Trophoblast cell (in vitro differentiated cells and primary cell): ENCODE results near the gene CYP2R1.

ENCODE experiments used
- DNase-seq, 2 donors: peaks; one replicate each; pipeline ENCODE4 v3.0.0-alpha.2; 2016
- H2AFZ ChIP-seq: 2 replicates; pipeline ENCODE4 v1.6.1; 2013; ENCODE audit warnings: low read length, moderate library complexity, mild to moderate bottlenecking; ENCODE audit not compliant: insufficient read depth, poor library complexity
- H2AK5ac ChIP-seq: 2 replicates; pipeline ENCODE4 v1.6.1; 2013; ENCODE audit warnings: mild to moderate bottlenecking, low read length
- H2BK120ac ChIP-seq: 2 replicates; pipeline ENCODE4 v1.6.1; 2013; ENCODE audit warnings: low read length, mild to moderate bottlenecking, moderate library complexity; ENCODE audit not compliant: insufficient read depth, poor library complexity
- H2BK12ac ChIP-seq: 2 replicates; pipeline ENCODE4 v1.6.1; 2013; ENCODE audit warnings: mild to moderate bottlenecking, low read length, moderate library complexity
- H2BK5ac ChIP-seq: 2 replicates; pipeline ENCODE4 v1.6.1; 2013; ENCODE audit warnings: low read length, low read depth, moderate library complexity, mild to moderate bottlenecking; ENCODE audit not compliant: poor library complexity
- H3K14ac ChIP-seq: 2 replicates; pipeline ENCODE4 v1.6.1; 2013; ENCODE audit warnings: mild to moderate bottlenecking, low read length
- H3K18ac ChIP-seq: 2 replicates; pipeline ENCODE4 v1.6.1; 2013; ENCODE audit warnings: mild to moderate bottlenecking, low read length
- H3K23ac ChIP-seq: 2 replicates; pipeline ENCODE4 v1.6.1; 2013; ENCODE audit warnings: low read length
- H3K27ac ChIP-seq: 2 replicates; pipeline ENCODE4 v1.5.1; 2013; ENCODE audit warnings: low read depth, mild to moderate bottlenecking, inconsistent platforms, low read length, moderate library complexity
- H3K27me3 ChIP-seq: 2 replicates; pipeline ENCODE4 v1.6.1; 2013; ENCODE audit warnings: inconsistent platforms, mild to moderate bottlenecking, low read length, moderate library complexity; ENCODE audit not compliant: insufficient read depth
- H3K36me3 ChIP-seq, 2 experiments: 1 replicate in 1 of 2; 2 replicates in 1 of 2; pipeline ENCODE4 v1.6.1; 2013; ENCODE audit warnings: low read length in 2 of 2, mild to moderate bottlenecking in 2 of 2, moderate library complexity in 1 of 2; ENCODE audit not compliant: insufficient read depth in 2 of 2, control insufficient read depth in 1 of 2
- H3K4ac ChIP-seq: 2 replicates; pipeline ENCODE4 v1.6.1; 2013; ENCODE audit warnings: low read depth, mild to moderate bottlenecking, low read length, moderate library complexity
- H3K4me1 ChIP-seq, 2 experiments: 1 replicate in 1 of 2; 2 replicates in 1 of 2; pipeline ENCODE4 v1.6.1; 2013; ENCODE audit warnings: low read length in 2 of 2, mild to moderate bottlenecking in 2 of 2, moderate library complexity in 1 of 2; ENCODE audit not compliant: insufficient read depth in 2 of 2, control insufficient read depth in 1 of 2
- H3K4me2 ChIP-seq: 2 replicates; pipeline ENCODE4 v1.6.1; 2013; ENCODE audit warnings: inconsistent platforms, mild to moderate bottlenecking, low read length, moderate library complexity
- H3K4me3 ChIP-seq: 2 replicates; pipeline ENCODE4 v1.5.1; 2013; ENCODE audit warnings: mild to moderate bottlenecking, low read depth, low read length, inconsistent platforms
- H3K79me1 ChIP-seq: one replicate; pipeline ENCODE4 v1.6.1; 2013; ENCODE audit warnings: low read length
- H3K79me2 ChIP-seq: 2 replicates; pipeline ENCODE4 v1.6.1; 2013; ENCODE audit warnings: low read length, mild to moderate bottlenecking; ENCODE audit not compliant: control insufficient read depth, insufficient read depth, poor library complexity
- H3K9ac ChIP-seq: 2 replicates; pipeline ENCODE4 v1.6.1; 2013; ENCODE audit warnings: mild to moderate bottlenecking, low read length
- H3K9me3 ChIP-seq: 2 replicates; pipeline ENCODE4 v1.6.1; 2013; ENCODE audit warnings: low read depth, mild to moderate bottlenecking, control low read depth, inconsistent platforms, low read length; ENCODE audit not compliant: insufficient read depth
- H4K12ac ChIP-seq: 2 replicates; pipeline ENCODE4 v1.6.1; 2013; ENCODE audit warnings: low read depth, mild to moderate bottlenecking, low read length, moderate library complexity
- H4K8ac ChIP-seq: 2 replicates; pipeline ENCODE4 v1.6.1; 2013; ENCODE audit warnings: low read depth, mild to moderate bottlenecking, low read length, moderate library complexity
- H4K91ac ChIP-seq: one replicate; pipeline ENCODE4 v1.6.1; 2013; ENCODE audit warnings: low read depth, mild to moderate bottlenecking, low read length, moderate library complexity
- WGBS: extraction: QIAGEN DNeasy Blood & Tissue Kit; methylation state at CpG from one replicate; pipeline ENCODE4 v1.1.7; 2013; ENCODE audit warnings: missing lambda C conversion rate; ENCODE audit not compliant: insufficient read length, insufficient coverage; ENCODE audit errors: extremely low coverage; 5-methylcytosine and 5-hydroxymethylcytosine counted together

The CYP2R1 gene

GRCh38 chr11:14898355-14898754 is 6.3 kb upstream of the CYP2R1 start:
- Histone ChIP-seq H3K27me3 (no peaks in the 10 kb centered on the region), H3K36me3 (no peaks in the 10 kb centered on the region), H2BK5ac (no peak overlapping the region), H3K9me3 (no peaks in the 10 kb centered on the region), H3K18ac (no peak overlapping the region), H3K4me3 (no peak overlapping the region), H3K14ac (no peak overlapping the region), H3K79me2 (no peaks in the 10 kb centered on the region), H3K27ac (no peak overlapping the region), H3K4me1 (no peaks in the 10 kb centered on the region), H2BK120ac (no peak overlapping the region), H3K23ac (no peak overlapping the region), H3K4me2 (no peak overlapping the region), H3K4ac (no peak overlapping the region), H4K8ac (no peak overlapping the region), H4K12ac (no peak overlapping the region), H3K79me1 (no peaks in the 10 kb centered on the region), H4K91ac (no peak overlapping the region), H2AFZ (no peak overlapping the region), H3K9ac (no peak overlapping the region), H2AK5ac (no peak overlapping the region), H2BK12ac (no peak overlapping the region)
- DNase-seq, result no peak
- WGBS, result no CpG with 5 or more reads among the region's 3 CpGs

GRCh38 chr11:14894657-14895598 is 2.9 kb upstream of the CYP2R1 start:
- H3K4ac ChIP-seq, result no peak overlapping the region
- peak in 1 of 2 donors; percentile 31 for DNase-seq
- no peak overlapping the region for H2BK5ac ChIP-seq
- no peak overlapping the region for H3K9ac ChIP-seq
- no peak overlapping the region for H2AFZ ChIP-seq
- H4K12ac ChIP-seq, result no peak overlapping the region
- H2AK5ac ChIP-seq, result no peak overlapping the region
- peaks cover 0 to 3% of the 10 kb centered on the region in 2 experiments for H3K4me1 ChIP-seq
- H3K4me2 ChIP-seq, result no peak overlapping the region
- H3K27ac ChIP-seq, result no peak overlapping the region
- H2BK120ac ChIP-seq, result no peak overlapping the region
- no peak overlapping the region for H4K8ac ChIP-seq
- no peaks in the 10 kb centered on the region for H3K36me3 ChIP-seq
- WGBS, result no CpG with 5 or more reads among the region's 5 CpGs
- no peak overlapping the region for H3K18ac ChIP-seq
- H4K91ac ChIP-seq, result no peak overlapping the region
- H3K79me2 ChIP-seq, result no peaks in the 10 kb centered on the region
- no peak overlapping the region for H3K4me3 ChIP-seq
- H3K23ac ChIP-seq, result no peak overlapping the region
- H2BK12ac ChIP-seq, result no peak overlapping the region
- H3K79me1 ChIP-seq, result peaks cover 8% of the 10 kb centered on the region
- no peaks in the 10 kb centered on the region for H3K27me3 ChIP-seq
- H3K14ac ChIP-seq, result no peak overlapping the region
- H3K9me3 ChIP-seq, result no peaks in the 10 kb centered on the region

GRCh38 chr11:14892577-14892976 is 546 bp upstream of the CYP2R1 start:
- Histone ChIP-seq H2AFZ (no peak overlapping the region), H3K18ac (no peak overlapping the region), H3K4me1 (peaks cover 0 to 3% of the 10 kb centered on the region in 2 experiments), H3K9ac (no peak overlapping the region), H2BK5ac (no peak overlapping the region), H3K27ac (no peak overlapping the region), H2BK12ac (no peak overlapping the region), H3K14ac (no peak overlapping the region), H4K8ac (peak overlapping the region; percentile 22), H2AK5ac (no peak overlapping the region), H3K9me3 (no peaks in the 10 kb centered on the region), H3K36me3 (no peaks in the 10 kb centered on the region), H3K4me3 (no peak overlapping the region), H3K79me1 (peaks cover 8% of the 10 kb centered on the region), H3K27me3 (no peaks in the 10 kb centered on the region), H2BK120ac (no peak overlapping the region), H3K23ac (no peak overlapping the region), H4K12ac (no peak overlapping the region), H4K91ac (no peak overlapping the region), H3K4ac (no peak overlapping the region), H3K79me2 (no peaks in the 10 kb centered on the region), H3K4me2 (peak overlapping the region; percentile 95)
- WGBS, result no CpG with 5 or more reads among the region's 2 CpGs
- DNase-seq, result no peak

- H3K4ac ChIP-seq, result no peak overlapping the region
- no peak overlapping the region for H2AK5ac ChIP-seq
- peaks cover 0 to 3% of the 10 kb centered on the region in 2 experiments for H3K4me1 ChIP-seq
- H3K27ac ChIP-seq, result peak overlapping the region; percentile 41
- H3K9ac ChIP-seq, result peak overlapping the region; percentile 51
- peak overlapping the region; percentile 75 for H3K4me3 ChIP-seq
- DNase-seq, result peak; percentile 75 to 82
- H3K4me2 ChIP-seq, result peak overlapping the region; percentile 95
- no peaks in the 10 kb centered on the region for H3K9me3 ChIP-seq
- H3K79me1 ChIP-seq, result peaks cover 8% of the 10 kb centered on the region
- peak overlapping the region; percentile 76 for H4K91ac ChIP-seq
- peak overlapping the region; percentile 68 for H4K12ac ChIP-seq
- no CpG with 5 or more reads among the region's 67 CpGs for WGBS
- H3K36me3 ChIP-seq, result no peaks in the 10 kb centered on the region
- H3K14ac ChIP-seq, result peak overlapping the region; percentile 54
- no peak overlapping the region for H2BK12ac ChIP-seq
- no peaks in the 10 kb centered on the region for H3K79me2 ChIP-seq
- H3K23ac ChIP-seq, result no peak overlapping the region
- peak overlapping the region; percentile 90 for H4K8ac ChIP-seq
- H3K27me3 ChIP-seq, result no peaks in the 10 kb centered on the region
- H3K18ac ChIP-seq, result peak overlapping the region; percentile 38
- H2BK5ac ChIP-seq, result peak overlapping the region; percentile 14
- H2BK120ac ChIP-seq, result peak overlapping the region; percentile 34
- peak overlapping the region; percentile 77 for H2AFZ ChIP-seq
These were observed 642 bp downstream of the CYP2R1 start for GRCh38 chr11:14891143-14892035.
